HepG2 (cell line): ENCODE data around the gene DNAH8. TPM values are rescaled to one million over a fixed set of nuclear protein-coding genes. Genes with fewer than 3 reads are reported as not detected.
A peak's percentile ranks its signal among the peaks of the same experiment; 100 is the strongest.

Experiments
- ATAC-seq: fragments of 200-7000 bp; cut with Tn5 transposase; 3 replicates; pipeline ENCODE4 v1.9.1; 2020; ENCODE audit warnings: mild to moderate bottlenecking, moderate library complexity
- BruUV-seq: library from RNA; stranded (reverse); fragments of 400-500 nt; replicated peaks from 2 replicates; lab custom pipeline; 2021; lab: Mats Ljungman, UMichigan
- CTCF ChIA-PET: fragments of 300-600 bp; formaldehyde crosslinking; extraction: SDS; loops from one replicate; lab custom pipeline; 2021; ENCODE audit warnings: low total read pairs, inconsistent platforms, low intra/inter-chr PET ratio; lab: Yijun Ruan, JAX
- POLR2A ChIA-PET: fragments of 350-600 bp; sonication (Branson Sonifier 250); formaldehyde crosslinking; loops from one replicate; lab custom pipeline; 2020; ENCODE audit warnings: antibody characterized with exemption, inconsistent platforms; lab: Yijun Ruan, JAX
- DNase-seq: peaks from one replicate; pipeline ENCODE4 v3.0.0-alpha.2; 2015; ENCODE audit warnings: low spot score
- FAIRE-seq: peaks from 3 replicates; lab custom pipeline; 2011; peaks lifted over from hg19 to GRCh38; lab: Jason Lieb, UNC
- H2AFZ ChIP-seq: one replicate; pipeline ENCODE4 v1.6.1; 2011; ENCODE audit warnings: low read length, inconsistent platforms
- H3K27ac ChIP-seq: fragments of 300-600 bp; 3 replicates; pipeline ENCODE4 v1.8.0; 2011; ENCODE audit warnings: mixed run types, mild to moderate bottlenecking, mixed read lengths, low read length, inconsistent platforms; ENCODE audit not compliant: insufficient read depth; ENCODE audit errors: extremely low read length
- H3K27me3 ChIP-seq, 2 experiments: fragments of 200-600 bp in 1 of 2; 2 replicates in 1 of 2; 3 replicates in 1 of 2; pipeline versions ENCODE4 v1.6.0 to v1.8.0; 2011; ENCODE audit warnings: low read length in 2 of 2, mild to moderate bottlenecking in 2 of 2, moderate library complexity in 2 of 2, inconsistent platforms in 1 of 2; ENCODE audit not compliant: insufficient read depth in 2 of 2, control insufficient read depth in 1 of 2
- H3K36me3 ChIP-seq, 2 experiments: fragments of 200-600 bp in 1 of 2; replicated peaks in 1 of 2; 2 replicates in 1 of 2; 3 replicates in 1 of 2; pipeline versions ENCODE4 v1.5.1 to v1.8.0; 2011; ENCODE audit warnings: low read length in 2 of 2, inconsistent platforms in 1 of 2; ENCODE audit not compliant: insufficient read depth in 2 of 2, control insufficient read depth in 1 of 2
- H3K4me1 ChIP-seq: 2 replicates; pipeline ENCODE4 v1.5.1; 2012; ENCODE audit warnings: low read length, inconsistent platforms; ENCODE audit not compliant: insufficient read depth
- H3K4me2 ChIP-seq: 2 replicates; pipeline ENCODE4 v1.6.0; 2011; ENCODE audit warnings: low read depth, low read length, inconsistent platforms
- H3K4me3 ChIP-seq, 3 experiments: fragments of 200-600 bp in 1 of 3; sonication (generic), shearing (Covaris generic) in 1 of 3; replicated peaks in 1 of 3; 2 replicates each; pipeline ENCODE4 v1.5.1; 2011 to 2016; ENCODE audit warnings: low read length in 3 of 3, inconsistent platforms in 2 of 3, low read depth in 2 of 3, mild to moderate bottlenecking in 2 of 3, control low read depth in 1 of 3, mixed read lengths in 1 of 3; ENCODE audit not compliant: insufficient read depth in 1 of 3
- H3K79me2 ChIP-seq: one replicate; pipeline ENCODE4 v1.6.1; 2011; ENCODE audit warnings: low read length, inconsistent platforms; ENCODE audit not compliant: insufficient read depth
- H3K9ac ChIP-seq: 2 replicates; pipeline ENCODE4 v1.6.0; 2011; ENCODE audit warnings: mild to moderate bottlenecking, low read depth, low read length, inconsistent platforms; ENCODE audit not compliant: insufficient read depth
- H3K9me3 ChIP-seq: 2 replicates; pipeline ENCODE4 v1.5.1; 2012; ENCODE audit warnings: mild to moderate bottlenecking, low read length
- H4K20me1 ChIP-seq: 2 replicates; pipeline ENCODE4 v1.6.0; 2011; ENCODE audit warnings: inconsistent platforms, mild to moderate bottlenecking, low read length, moderate library complexity; ENCODE audit not compliant: insufficient read depth
- CC2D1A ChIP-seq: sonication (generic); formaldehyde crosslinking; IDR thresholded peaks from 2 replicates; pipeline ENCODE4 v1.8.1; 2023; ENCODE audit warnings: mild to moderate bottlenecking, missing genetic modification reagents
- CTCF ChIP-seq: sonication (generic); formaldehyde crosslinking; IDR thresholded peaks from 2 replicates; pipeline ENCODE4 v1.5.0; 2020; ENCODE audit warnings: mild to moderate bottlenecking, missing genetic modification reagents, moderate library complexity
- ERF ChIP-seq: IDR thresholded peaks from 2 replicates; pipeline ENCODE4 v1.6.1; 2018; ENCODE audit warnings: missing biosample characterization, missing genetic modification reagents
- EZH2 ChIP-seq: conservative IDR thresholded peaks from 2 replicates; pipeline ENCODE4 v1.6.1; 2012; ENCODE audit warnings: mild to moderate bottlenecking, low read depth, low read length, moderate library complexity
- MAZ ChIP-seq, 2 experiments: sonication (generic) in 1 of 2; formaldehyde crosslinking in 1 of 2; IDR thresholded peaks; 2 replicates each; pipeline versions ENCODE4 v1.5.0 to v1.6.1; 2012 to 2020; ENCODE audit warnings: low read depth in 2 of 2, mild to moderate bottlenecking in 2 of 2, borderline replicate concordance in 1 of 2, improper control_type of control experiment in 1 of 2, low read length in 1 of 2, missing genetic modification reagents in 1 of 2, moderate library complexity in 1 of 2
- MXI1 ChIP-seq: IDR thresholded peaks from 3 replicates; pipeline ENCODE4 v1.6.1; 2012; ENCODE audit warnings: low read depth, low read length, inconsistent platforms, borderline replicate concordance
- RAD21 ChIP-seq: fragments of 450-650 bp; formaldehyde crosslinking; IDR thresholded peaks from 2 replicates; pipeline ENCODE4 v1.5.0; 2020; ENCODE audit warnings: mild to moderate bottlenecking
- SRSF4 ChIP-seq: fragments of 200-400 bp; formaldehyde crosslinking; IDR thresholded peaks from one replicate; pipeline ENCODE4 v1.6.1; 2018; ENCODE audit warnings: mild to moderate bottlenecking, low read depth, low read length, moderate library complexity; ENCODE audit not compliant: poor library complexity, severe bottlenecking
- U2AF2 ChIP-seq: fragments of 200-400 bp; formaldehyde crosslinking; IDR thresholded peaks from 2 replicates; pipeline ENCODE4 v1.6.1; 2017; ENCODE audit warnings: low read depth, mild to moderate bottlenecking, low read length
- ZKSCAN5 ChIP-seq: sonication (generic); formaldehyde crosslinking; IDR thresholded peaks from 2 replicates; pipeline ENCODE4 v1.5.1; 2020; ENCODE audit warnings: mild to moderate bottlenecking, missing genetic modification reagents
- ZMYM3 ChIP-seq: sonication (generic); formaldehyde crosslinking; IDR thresholded peaks from 2 replicates; pipeline ENCODE4 v1.5.1; 2020; ENCODE audit warnings: mild to moderate bottlenecking, missing genetic modification reagents
- ZMYM4 ChIP-seq: sonication (generic); formaldehyde crosslinking; IDR thresholded peaks from 2 replicates; pipeline ENCODE4 v1.8.1; 2023; ENCODE audit warnings: mild to moderate bottlenecking, missing genetic modification reagents
- ZNF550 ChIP-seq: sonication (generic); formaldehyde crosslinking; IDR thresholded peaks from 2 replicates; pipeline ENCODE4 v1.4.0; 2020; ENCODE audit warnings: mild to moderate bottlenecking, missing genetic modification reagents, borderline replicate concordance
- WGBS: methylation state at CpG from one replicate; pipeline ENCODE4 v1.1.6; 2017; ENCODE audit warnings: low lambda C conversion rate; 5-methylcytosine and 5-hydroxymethylcytosine counted together
- in situ Hi-C: cut with HindIII; loops from 2 replicates; pipeline ENCODE4 v1.10.0; 2017; ENCODE audit warnings: low pct_unique_long_range_greater_than_20kb; ENCODE audit not compliant: extremely low pct_ligation_motif_present
- intact Hi-C: fragments of 100-400 bp; cut with micrococcal nuclease; formaldehyde crosslinking; loops from one replicate; pipeline ENCODE4 v1.10.0; 2022; ENCODE audit not compliant: unreplicated experiment
- polyA plus RNA-seq, 8 experiments: library from polyadenylated mRNA; depleted of rRNA in 3 of 8; stranded (reverse) in 7 of 8; unstranded in 1 of 8; fragments of >200 nt; fragmentation: Illumina TruSeq in 4 of 8; extraction: Trizol in 4 of 8; gene quantifications; 2 replicates each; pipeline versions ENCODE4 v1.2.1 to v1.2.3, GENCODE V29; 2011 to 2016; ENCODE audit warnings: low read depth in 4 of 8, missing spikeins in 1 of 8, mixed read lengths in 1 of 8; ENCODE audit not compliant: insufficient read depth in 1 of 8
- total RNA-seq, 5 experiments: library from RNA; depleted of rRNA; stranded (reverse); fragments of >200 nt; fragmentation: Illumina TruSeq; extraction: Trizol; gene quantifications; 2 replicates each; pipeline ENCODE4 v1.2.3, GENCODE V29; 2016; ENCODE audit warnings: low read depth in 1 of 5
- TF ChIP-seq, protein P1 (sequence below): sonication (generic); formaldehyde crosslinking; IDR thresholded peaks from 2 replicates; pipeline ENCODE4 v1.8.0; 2022; ENCODE audit warnings: mild to moderate bottlenecking, missing genetic modification reagents, borderline replicate concordance
- TF ChIP-seq, protein P2 (sequence below): IDR thresholded peaks from 2 replicates; pipeline ENCODE4 v1.4.0; 2020; ENCODE audit warnings: mild to moderate bottlenecking, missing genetic modification reagents

DNAH8 gene
- total and polyA plus RNA-seq, 2 of the 13 experiments (the other 11 are each of a cell fraction or from before 2014, with no cell fraction given): not detected

DNA sequence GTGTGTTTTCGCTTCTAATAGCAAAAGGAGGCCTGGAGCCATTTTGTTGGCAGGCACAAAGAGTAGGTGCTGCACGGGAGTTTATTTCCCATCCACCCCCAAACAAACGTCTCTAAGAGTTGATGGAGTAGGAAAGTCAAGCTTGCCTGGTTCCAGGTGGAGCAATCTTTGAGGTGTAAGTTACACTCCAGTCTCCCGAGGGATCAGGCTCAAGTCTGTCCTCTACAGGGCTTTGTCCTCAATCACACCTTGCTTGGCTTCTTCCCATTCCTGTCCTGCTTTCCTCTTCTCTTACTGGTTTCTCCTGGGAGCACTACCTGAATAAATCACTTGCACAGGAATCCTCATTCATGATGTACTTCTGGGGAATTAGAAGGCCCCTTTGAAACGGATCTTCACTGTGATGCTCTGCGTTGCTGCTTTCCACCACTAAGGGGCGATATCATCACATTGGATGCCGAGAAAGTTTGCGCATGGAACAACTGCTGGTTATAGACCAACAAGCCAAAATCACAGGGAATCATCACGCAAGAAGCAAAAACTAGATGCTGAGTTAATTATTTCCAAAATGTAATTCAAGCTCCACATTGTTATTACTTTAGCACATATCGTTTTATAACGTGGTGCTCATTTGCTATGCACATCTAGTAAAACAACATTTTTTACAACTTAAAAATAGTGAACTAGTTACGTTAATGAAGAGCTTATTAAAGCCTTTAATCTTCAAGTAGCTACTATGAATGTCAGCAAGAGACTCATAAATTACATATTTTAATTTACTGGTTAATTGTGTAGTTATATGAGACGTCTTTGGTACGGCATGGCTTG, 156.8 kb downstream of the DNAH8 start (continued):
- TF ChIP-seq RAD21 (peak; percentile 69), CTCF (CRISPR knock-in tag) (peak; percentile 92), ZKSCAN5 (CRISPR knock-in tag) (no peak), ERF (CRISPR knock-in tag) (peak; percentile 25; the same call in 1 of the 2 replicates)

DNA sequence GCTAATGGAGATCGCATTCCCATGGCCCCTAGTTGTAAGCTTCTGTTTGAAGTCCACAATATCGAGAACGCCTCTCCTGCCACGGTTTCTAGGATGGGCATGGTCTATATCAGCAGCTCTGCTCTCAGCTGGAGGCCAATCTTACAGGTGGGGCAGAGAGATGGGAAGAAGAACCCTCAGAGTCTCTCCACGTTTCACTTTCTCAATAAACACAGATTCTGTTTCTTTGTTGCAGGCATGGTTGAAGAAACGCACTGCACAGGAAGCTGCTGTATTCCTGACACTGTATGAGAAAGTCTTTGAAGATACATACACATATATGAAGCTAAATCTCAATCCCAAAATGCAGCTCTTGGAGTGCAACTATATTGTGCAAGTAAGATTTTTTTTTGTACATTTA, 157.9 kb downstream of the DNAH8 start:
- Histone ChIP-seq H4K20me1 (no peaks in the 10 kb centered on the region), H3K4me2 (no peak overlapping the region), H3K27ac (no peak overlapping the region), H3K4me1 (no peaks in the 10 kb centered on the region), H3K9me3 (no peaks in the 10 kb centered on the region), H3K27me3 (no peaks in the 10 kb centered on the region), H3K9ac (no peak overlapping the region), H3K36me3 (no peaks in the 10 kb centered on the region), H3K4me3 (no peak overlapping the region), H3K79me2 (no peaks in the 10 kb centered on the region), H2AFZ (no peak overlapping the region)
- no peak for FAIRE-seq
- ChIA-PET CTCF (interaction anchor here (2.7 to 3.4 kb wide), 3 partner anchors 229 to 438 kb away, joined by 12 to 22 read pairs (median 16); no protein-coding TSS in a partner anchor), POLR2A (no interaction called here)
- no peak for ATAC-seq
- in situ Hi-C loops: loop anchor here (5.0 to 10.0 kb wide), 3 partner anchors 59 to 439 kb away; partner anchors contain the start of gene KCNK17
- intact Hi-C loops: loop anchor here (2.0 kb wide), 1 partner anchor 60 kb away; no protein-coding TSS in a partner anchor
- 4% methylated on average over 6 of the region's 6 CpGs for WGBS
- no peak for DNase-seq
- no TSS peak for BruUV-seq
- TF ChIP-seq, protein P1, sequence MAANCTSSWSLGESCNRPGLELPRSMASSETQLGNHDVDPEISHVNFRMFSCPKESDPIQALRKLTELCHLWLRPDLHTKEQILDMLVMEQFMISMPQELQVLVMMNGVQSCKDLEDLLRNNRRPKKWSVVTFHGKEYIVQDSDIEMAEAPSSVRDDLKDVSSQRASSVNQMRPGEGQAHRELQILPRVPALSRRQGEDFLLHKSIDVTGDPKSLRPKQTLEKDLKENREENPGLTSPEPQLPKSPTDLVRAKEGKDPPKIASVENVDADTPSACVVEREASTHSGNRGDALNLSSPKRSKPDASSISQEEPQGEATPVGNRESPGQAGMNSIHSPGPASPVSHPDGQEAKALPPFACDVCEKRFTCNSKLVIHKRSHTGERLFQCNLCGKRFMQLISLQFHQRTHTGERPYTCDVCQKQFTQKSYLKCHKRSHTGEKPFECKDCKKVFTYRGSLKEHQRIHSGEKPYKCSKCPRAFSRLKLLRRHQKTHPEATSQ (CRISPR knock-in tag): no peak
- TF ChIP-seq CC2D1A (CRISPR knock-in tag): no peak
- TF ChIP-seq ZNF550 (CRISPR knock-in tag): no peak
- TF ChIP-seq MAZ (IDR thresholded peaks at IDR 0.05; ENCODE audit: borderline replicate concordance, low read depth, low read length): no peak
- no peak for TF ChIP-seq MAZ (CRISPR knock-in tag; IDR thresholded peaks at IDR 0.05; ENCODE audit: low read depth)
- TF ChIP-seq EZH2: no peak
- TF ChIP-seq, protein P2, sequence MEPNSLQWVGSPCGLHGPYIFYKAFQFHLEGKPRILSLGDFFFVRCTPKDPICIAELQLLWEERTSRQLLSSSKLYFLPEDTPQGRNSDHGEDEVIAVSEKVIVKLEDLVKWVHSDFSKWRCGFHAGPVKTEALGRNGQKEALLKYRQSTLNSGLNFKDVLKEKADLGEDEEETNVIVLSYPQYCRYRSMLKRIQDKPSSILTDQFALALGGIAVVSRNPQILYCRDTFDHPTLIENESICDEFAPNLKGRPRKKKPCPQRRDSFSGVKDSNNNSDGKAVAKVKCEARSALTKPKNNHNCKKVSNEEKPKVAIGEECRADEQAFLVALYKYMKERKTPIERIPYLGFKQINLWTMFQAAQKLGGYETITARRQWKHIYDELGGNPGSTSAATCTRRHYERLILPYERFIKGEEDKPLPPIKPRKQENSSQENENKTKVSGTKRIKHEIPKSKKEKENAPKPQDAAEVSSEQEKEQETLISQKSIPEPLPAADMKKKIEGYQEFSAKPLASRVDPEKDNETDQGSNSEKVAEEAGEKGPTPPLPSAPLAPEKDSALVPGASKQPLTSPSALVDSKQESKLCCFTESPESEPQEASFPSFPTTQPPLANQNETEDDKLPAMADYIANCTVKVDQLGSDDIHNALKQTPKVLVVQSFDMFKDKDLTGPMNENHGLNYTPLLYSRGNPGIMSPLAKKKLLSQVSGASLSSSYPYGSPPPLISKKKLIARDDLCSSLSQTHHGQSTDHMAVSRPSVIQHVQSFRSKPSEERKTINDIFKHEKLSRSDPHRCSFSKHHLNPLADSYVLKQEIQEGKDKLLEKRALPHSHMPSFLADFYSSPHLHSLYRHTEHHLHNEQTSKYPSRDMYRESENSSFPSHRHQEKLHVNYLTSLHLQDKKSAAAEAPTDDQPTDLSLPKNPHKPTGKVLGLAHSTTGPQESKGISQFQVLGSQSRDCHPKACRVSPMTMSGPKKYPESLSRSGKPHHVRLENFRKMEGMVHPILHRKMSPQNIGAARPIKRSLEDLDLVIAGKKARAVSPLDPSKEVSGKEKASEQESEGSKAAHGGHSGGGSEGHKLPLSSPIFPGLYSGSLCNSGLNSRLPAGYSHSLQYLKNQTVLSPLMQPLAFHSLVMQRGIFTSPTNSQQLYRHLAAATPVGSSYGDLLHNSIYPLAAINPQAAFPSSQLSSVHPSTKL (CRISPR knock-in tag): no peak
- TF ChIP-seq ZMYM3 (CRISPR knock-in tag): no peak
- no peak for TF ChIP-seq SRSF4
- TF ChIP-seq MXI1: no peak
- TF ChIP-seq ZMYM4 (CRISPR knock-in tag): no peak
- no peak for TF ChIP-seq U2AF2
